Cardiac muscle cell (in vitro differentiated cells and primary cell): ENCODE data around the gene SDC1. TPM values are rescaled to one million over a fixed set of nuclear protein-coding genes. Genes with fewer than 3 reads are reported as not detected.

Source experiments
- DNase-seq, 2 donors: peaks; one replicate each; pipeline versions ENCODE4 v3.0.0 to v3.0.0-alpha.2; 2010 to 2017; ENCODE audit warnings: low read depth in 1 of 2, low spot score in 1 of 2
- H3K27ac ChIP-seq: fragments of 200-600 bp; sonication (generic); 2 replicates; pipeline ENCODE4 v1.5.1; 2016
- H3K27me3 ChIP-seq: fragments of 200-600 bp; sonication (generic); 2 replicates; pipeline ENCODE4 v1.6.0; 2016; ENCODE audit warnings: control low read depth
- H3K36me3 ChIP-seq: fragments of 200-600 bp; sonication (generic); 2 replicates; pipeline ENCODE4 v1.5.1; 2016; ENCODE audit warnings: control low read depth
- H3K4me1 ChIP-seq: fragments of 200-600 bp; sonication (generic); 2 replicates; pipeline ENCODE4 v1.8.1; 2017; ENCODE audit warnings: low read depth, mild to moderate bottlenecking, mixed run types
- H3K4me3 ChIP-seq: fragments of 200-600 bp; sonication (generic); 2 replicates; pipeline ENCODE4 v1.5.1; 2016; ENCODE audit warnings: mild to moderate bottlenecking
- H3K9me3 ChIP-seq: fragments of 200-600 bp; sonication (generic); 2 replicates; pipeline ENCODE4 v1.5.1; 2017; ENCODE audit warnings: low read depth, mild to moderate bottlenecking, control low read depth
- polyA plus RNA-seq: library from polyadenylated mRNA; unstranded; fragments of >200 nt; fragmentation: Nextera tagmentation; extraction: Ambion mirVana; gene quantifications from 2 replicates; pipeline ENCODE4 v1.2.1, GENCODE V29; 2016
- total RNA-seq: library from RNA; depleted of rRNA; stranded (reverse); fragments of >200 nt; gene quantifications from 2 replicates; pipeline ENCODE4 v1.2.3, GENCODE V29; 2016
- TF ChIP-seq, protein P1 (sequence below): IDR thresholded peaks from 2 replicates; pipeline ENCODE4 v1.5.1; 2012; ENCODE audit warnings: low read depth, mild to moderate bottlenecking, low read length

SDC1 gene
- total and polyA plus RNA-seq, 2 experiments from 2014 or later, result 13.3 to 14.0 TPM

DNA sequence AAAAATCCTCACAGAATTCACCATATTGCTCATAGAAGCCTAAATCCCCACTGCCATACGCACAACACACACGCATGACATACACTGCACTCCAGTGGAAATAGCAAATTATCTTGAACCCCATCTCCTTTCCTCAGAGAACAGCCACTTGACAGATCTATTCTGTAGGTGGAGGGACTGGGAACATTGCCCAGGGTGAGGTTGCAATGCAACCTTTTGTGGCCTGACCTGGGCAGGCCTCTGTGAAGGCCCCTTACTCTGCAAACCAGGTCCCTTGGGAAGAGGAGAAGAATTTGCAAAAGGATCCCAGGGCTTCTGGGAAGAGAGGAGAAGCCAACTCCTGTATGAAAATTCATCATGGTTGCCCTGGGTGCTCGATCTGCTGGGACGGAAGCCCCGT lies 51.9 kb downstream of the SDC1 start:
- Histone ChIP-seq H3K4me1 (peaks cover 4% of the 10 kb centered on the region), H3K4me3 (no peak overlapping the region), H3K27me3 (no peaks in the 10 kb centered on the region), H3K27ac (no peak overlapping the region), H3K36me3 (no peaks in the 10 kb centered on the region), H3K9me3 (no peaks in the 10 kb centered on the region)
- DNase-seq, result no peak
- TF ChIP-seq, protein P1, sequence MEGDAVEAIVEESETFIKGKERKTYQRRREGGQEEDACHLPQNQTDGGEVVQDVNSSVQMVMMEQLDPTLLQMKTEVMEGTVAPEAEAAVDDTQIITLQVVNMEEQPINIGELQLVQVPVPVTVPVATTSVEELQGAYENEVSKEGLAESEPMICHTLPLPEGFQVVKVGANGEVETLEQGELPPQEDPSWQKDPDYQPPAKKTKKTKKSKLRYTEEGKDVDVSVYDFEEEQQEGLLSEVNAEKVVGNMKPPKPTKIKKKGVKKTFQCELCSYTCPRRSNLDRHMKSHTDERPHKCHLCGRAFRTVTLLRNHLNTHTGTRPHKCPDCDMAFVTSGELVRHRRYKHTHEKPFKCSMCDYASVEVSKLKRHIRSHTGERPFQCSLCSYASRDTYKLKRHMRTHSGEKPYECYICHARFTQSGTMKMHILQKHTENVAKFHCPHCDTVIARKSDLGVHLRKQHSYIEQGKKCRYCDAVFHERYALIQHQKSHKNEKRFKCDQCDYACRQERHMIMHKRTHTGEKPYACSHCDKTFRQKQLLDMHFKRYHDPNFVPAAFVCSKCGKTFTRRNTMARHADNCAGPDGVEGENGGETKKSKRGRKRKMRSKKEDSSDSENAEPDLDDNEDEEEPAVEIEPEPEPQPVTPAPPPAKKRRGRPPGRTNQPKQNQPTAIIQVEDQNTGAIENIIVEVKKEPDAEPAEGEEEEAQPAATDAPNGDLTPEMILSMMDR, result no peak

DNA sequence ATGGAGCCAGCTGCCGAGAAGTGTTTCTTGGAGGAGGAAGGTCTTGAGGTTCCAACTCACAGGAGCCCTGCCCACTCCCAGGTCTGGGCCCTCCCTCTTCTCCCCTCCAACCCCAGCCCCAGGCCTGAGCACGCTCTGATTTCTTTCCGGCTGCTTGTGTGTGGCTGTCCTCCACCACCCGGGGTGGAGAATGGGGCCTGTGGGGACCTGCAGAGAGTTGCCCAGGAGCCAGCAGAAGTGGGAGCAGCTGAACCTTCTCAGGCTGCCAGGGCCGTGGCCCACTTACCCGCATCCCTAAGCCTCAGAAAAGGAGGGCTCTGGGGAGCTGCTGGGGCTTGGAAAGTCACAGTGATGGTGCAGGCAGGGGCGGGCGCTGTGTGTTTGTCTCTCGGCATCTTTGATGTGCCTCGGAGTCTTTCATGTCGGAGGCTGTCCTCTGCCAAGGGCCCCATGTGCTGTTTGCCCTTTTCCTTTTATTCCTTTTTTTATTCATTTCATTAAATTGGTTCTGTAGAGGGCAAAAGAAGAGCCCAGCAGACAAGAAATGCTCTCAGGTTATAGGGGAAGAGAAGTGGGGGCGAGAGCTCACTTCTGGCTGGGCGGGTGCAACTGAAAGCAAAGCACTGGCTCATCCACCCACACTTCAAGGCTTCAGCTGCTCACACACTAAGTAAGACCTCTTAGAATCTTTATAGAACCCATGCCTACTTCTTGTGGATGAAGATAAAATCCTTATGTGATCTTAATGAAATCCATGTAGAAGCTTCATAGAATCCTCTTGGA lies 52.5 kb downstream of the SDC1 start:
- no peaks in the 10 kb centered on the region for H3K27me3 ChIP-seq
- no peak overlapping the region for H3K4me3 ChIP-seq
- peaks cover 4% of the 10 kb centered on the region for H3K4me1 ChIP-seq
- TF ChIP-seq, protein P1, result no peak
- H3K27ac ChIP-seq, result no peak overlapping the region
- no peaks in the 10 kb centered on the region for H3K9me3 ChIP-seq
- no peaks in the 10 kb centered on the region for H3K36me3 ChIP-seq
- no peak for DNase-seq

DNA sequence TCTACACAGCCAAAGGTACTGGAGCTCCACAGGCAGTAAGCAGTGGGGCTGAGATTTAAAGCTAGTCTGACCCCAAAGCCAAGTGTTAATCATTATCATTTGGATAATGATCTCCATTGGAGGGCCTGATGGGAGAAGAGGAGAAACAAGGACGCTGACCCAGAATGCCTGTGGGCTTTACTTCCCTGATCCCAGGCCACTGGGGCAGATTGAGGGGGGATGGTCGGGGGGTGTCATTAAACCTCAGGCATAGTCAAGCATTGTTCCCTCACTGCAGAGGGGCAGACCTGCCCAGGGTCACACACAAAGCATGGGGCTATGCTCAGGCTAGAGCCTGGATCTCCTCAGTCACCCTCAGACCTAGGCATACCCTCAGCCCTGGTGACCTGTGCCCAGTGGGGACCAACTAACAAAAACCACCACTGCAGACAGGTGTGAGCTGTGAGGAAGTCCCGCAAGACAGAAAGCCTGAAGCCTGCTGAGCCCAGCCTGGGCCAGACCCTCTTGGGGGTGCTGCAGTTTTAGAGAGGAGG lies 53.4 kb downstream of the SDC1 start:
- Histone ChIP-seq H3K27me3 (no peaks in the 10 kb centered on the region), H3K4me1 (peaks cover 4% of the 10 kb centered on the region), H3K36me3 (no peaks in the 10 kb centered on the region), H3K9me3 (no peaks in the 10 kb centered on the region), H3K27ac (no peak overlapping the region), H3K4me3 (no peak overlapping the region)
- TF ChIP-seq, protein P1, result no peak
- DNase-seq, result no peak

DNA sequence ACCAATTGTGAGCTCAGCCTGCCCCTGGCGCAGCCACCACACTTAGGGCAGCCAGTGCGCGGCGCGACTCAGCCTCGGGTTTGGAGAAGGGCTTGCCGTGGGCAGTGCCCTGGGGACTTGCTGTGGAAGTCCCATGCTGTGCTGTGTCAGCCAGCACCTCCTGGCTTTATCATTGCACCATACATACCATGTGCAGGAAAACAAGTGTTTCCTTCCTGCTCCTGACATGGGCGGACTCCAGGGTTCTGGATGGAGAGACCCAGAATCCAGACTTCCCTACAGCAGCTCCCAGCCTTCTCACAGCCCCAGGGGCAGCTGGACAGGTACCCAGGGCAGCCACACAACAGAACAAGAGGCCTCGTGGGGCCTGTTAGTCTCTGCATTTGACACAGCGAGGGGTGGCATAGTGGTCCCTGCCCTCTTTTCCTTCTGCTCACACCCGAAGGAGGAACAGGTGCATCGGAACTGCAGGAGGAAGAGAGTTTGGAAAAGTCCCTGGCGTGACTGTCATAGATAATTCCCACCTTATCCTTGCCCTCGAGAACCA lies 54.2 kb downstream of the SDC1 start:
- DNase-seq, result no peak
- Histone ChIP-seq H3K4me3 (no peak overlapping the region), H3K27me3 (no peaks in the 10 kb centered on the region), H3K27ac (no peak overlapping the region), H3K9me3 (no peaks in the 10 kb centered on the region), H3K4me1 (peaks cover 4% of the 10 kb centered on the region), H3K36me3 (no peaks in the 10 kb centered on the region)
- TF ChIP-seq, protein P1, result no peak

DNA sequence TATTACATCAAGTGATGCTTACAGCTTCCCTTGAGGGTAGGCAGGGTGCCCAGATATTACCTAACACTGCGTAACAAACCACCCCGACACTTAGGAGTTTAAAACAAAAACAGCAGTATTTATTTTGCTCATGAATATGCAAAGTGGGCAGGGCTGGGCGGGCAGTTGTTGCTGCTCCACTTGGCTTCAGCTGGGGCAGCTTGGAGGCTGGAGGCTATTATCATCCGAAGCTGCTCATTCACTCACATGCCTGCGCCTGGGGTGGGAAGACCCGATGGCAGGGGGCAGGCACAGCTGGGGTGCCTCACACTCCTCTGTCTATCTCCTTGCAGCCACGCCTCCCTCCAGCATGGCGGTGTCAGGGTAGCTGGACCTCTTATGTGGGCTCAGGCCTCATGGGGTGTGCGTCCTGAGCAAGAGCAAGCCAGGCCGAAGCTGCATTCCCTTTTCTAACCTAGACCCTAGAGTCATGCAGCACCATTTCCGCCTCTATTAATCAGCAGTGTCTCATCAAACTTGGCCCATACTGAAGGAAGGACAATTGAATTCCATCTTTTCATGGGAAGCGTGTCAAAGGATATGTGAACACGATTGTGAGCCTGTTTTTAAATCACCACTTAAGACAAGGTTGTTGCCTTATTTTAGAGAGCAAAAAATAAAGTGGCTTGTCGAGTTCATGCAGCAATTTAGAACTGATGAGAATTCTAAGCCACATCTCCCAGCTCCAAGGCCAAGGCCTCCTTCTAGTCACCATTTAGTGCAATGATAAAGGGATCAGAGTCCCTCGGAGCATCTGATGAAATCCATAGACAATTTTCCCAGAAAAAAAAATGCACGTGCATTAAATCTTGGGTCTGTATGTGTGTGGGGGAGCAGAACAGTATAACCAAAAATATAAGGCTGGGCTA lies 54.9 kb downstream of the SDC1 start:
- TF ChIP-seq, protein P1, result no peak
- H3K36me3 ChIP-seq, result no peaks in the 10 kb centered on the region
- no peaks in the 10 kb centered on the region for H3K27me3 ChIP-seq
- no peaks in the 10 kb centered on the region for H3K9me3 ChIP-seq
- DNase-seq, result no peak
- peaks cover 4% of the 10 kb centered on the region for H3K4me1 ChIP-seq
- no peak overlapping the region for H3K4me3 ChIP-seq
- H3K27ac ChIP-seq, result no peak overlapping the region
